Activated CD4-positive, alpha-beta T cell treated with anti-CD3 and anti-CD28 coated beads for 48 hours (primary cell): ENCODE results near the gene NUP98.
"Not testable (repeated sequence)": the region's sequence is repeated elsewhere in the genome, so short reads cannot be mapped to it uniquely, and the experiment has no call there.

Experiments used
- DNase-seq: peaks from one replicate; pipeline ENCODE4 v3.0.0-alpha.2; 2020

NUP98 gene

DNA sequence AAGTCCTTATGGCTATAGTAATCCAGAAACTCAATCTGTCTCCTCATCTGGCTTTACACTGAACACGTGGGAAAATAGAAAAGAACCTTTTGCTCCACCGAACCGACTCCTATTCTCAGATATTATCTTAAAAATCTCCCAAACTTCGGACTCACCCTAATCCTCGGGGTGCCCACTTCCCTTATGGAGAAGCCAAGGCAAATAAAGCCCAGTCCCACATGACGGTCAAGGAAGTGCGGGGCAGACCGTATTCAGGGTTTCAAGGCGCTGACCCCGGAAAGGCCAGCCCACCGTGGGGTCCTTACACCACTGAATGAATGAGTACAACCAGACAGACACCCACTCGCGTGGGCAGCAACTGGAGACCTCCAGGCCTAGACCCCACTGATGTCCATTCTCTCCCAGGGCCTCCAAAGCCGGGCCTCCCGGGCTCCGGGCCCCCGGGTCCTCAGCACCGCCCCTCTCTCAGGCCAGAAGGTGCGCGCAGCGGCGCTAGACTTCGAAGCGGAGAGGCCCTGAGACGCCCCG is 489 bp downstream of the NUP98 start:
- no peak for DNase-seq

- DNase-seq: no peak
Measured at GRCh38 chr11:3796346-3796745, 1.0 kb downstream of the NUP98 start.

DNA sequence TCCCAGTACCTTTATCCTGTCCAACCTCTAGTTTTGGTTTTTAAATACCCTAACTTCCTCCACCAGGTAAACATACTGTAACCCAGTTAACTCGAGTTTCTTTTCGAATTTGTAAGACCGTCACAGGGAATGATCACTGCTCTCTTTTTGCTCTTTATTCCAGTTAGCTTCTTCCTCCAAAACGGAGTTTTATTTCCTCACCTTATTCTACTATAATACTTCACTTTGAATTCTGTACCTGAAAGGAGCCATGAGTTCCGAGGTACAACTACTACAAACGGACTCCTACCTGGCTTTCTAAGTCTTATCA is 1.4 kb downstream of the NUP98 start:
- DNase-seq: no peak

DNA sequence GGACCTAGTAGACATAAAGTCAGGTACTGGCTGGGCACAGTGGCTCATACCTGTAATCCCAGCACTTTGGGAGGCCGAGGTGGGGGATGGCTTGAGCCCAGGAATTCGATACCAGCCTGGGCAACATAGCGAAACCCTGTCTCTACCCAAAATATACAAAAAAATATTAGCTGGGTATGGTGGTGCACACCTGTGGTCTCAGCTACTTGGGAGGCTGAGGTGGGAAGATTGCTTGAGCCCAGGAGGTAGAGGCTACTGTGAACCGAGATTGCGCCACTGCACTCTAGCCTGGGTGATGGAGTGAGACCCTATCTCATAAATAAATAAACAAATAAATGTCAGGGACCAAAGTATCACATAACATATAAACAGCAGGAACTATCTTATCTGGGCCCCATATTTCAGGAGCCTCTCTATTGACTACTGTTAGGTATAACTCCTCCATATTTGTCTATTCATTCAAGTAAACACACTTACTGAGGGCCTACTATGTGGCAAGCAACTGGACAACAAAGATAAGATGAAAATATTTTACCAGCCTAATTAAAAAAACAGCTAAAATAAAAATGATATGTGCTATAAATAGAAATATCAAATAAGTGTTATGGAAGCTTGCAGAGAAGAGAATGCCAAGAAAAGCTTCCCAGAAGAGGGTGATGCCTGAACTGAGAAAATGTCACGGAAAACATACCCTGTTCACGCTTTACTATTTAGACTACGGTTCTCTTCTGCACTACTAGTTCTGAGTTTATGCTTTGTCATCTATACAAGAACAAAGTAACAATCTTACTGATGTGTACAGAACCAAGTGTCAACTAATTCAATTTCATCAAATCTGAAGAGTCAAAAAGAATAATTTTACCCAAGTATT is 2.0 kb downstream of the NUP98 start:
- no peak for DNase-seq

DNA sequence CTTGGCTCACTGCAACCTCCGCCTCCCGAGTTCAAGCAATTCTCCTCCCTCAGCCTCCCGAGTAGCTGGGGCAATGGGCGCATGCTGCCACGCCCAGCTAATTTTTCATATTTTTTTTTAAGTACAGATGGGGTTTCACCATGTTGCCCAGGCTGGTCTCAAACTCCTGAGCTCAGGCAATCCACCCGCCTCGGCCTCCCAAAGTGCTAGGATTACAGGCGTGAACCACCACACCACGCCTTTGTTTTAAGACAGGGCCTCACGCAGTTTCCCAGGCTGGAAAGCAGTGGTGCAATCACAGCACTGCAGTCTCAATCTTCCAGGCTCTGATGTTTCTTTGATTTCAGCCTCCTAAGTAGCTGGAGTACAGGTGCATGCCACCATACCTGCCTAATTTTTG is 3.0 kb downstream of the NUP98 start:
- not testable (repeated sequence) for DNase-seq

DNA sequence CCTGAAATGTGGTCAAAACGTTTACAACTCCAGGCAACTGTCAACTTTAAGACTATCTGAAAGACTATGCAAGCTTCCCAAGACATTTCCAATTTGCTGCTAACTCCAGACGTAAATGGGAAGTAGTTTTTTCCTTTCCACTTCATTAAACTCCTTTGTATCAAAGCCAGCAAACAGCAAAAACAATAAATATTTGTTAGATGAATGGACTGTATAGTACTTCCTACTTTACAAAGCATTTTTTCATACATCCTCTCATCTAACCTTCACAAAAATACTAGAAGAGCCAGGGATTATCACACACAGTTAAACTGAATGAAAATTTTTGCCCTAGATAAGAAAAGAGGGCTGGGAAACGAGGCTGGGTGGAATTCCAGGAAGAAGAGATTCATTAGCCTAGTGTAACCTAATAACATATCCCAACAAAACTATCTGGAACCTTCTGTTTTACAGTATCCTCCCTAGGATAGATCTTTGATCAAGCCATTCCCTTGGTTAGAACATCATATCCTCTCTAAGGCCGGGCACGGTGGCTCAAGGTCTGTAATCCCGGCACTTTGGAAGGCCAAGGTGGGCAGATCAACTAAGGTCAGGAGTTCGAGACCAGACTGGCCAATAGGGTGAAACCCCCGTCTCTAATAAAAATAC is 10.4 kb downstream of the NUP98 start:
- DNase-seq: no peak

DNA sequence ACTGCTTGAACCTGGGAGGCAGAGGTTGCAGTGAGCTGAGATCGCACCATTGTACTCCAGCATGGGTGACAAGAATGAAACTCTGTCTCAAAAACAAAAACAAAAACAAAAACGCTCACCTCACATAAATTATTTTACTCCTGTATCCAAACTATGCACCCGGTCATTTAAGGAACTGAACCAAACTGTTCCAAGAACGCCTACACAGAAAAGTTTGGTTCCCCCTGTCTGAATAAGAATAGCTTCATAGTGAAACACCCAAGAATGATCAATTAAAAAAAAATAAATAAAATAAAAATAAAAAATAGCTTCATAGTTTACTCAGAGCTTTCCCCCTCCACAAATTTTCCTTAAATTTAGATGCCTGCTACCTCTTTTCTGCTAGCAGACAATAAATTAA is 13.7 kb downstream of the NUP98 start:
- DNase-seq: no peak

GRCh38 chr11:3782963-3783362 is 14.4 kb downstream of the NUP98 start:
- DNase-seq: no peak

DNA sequence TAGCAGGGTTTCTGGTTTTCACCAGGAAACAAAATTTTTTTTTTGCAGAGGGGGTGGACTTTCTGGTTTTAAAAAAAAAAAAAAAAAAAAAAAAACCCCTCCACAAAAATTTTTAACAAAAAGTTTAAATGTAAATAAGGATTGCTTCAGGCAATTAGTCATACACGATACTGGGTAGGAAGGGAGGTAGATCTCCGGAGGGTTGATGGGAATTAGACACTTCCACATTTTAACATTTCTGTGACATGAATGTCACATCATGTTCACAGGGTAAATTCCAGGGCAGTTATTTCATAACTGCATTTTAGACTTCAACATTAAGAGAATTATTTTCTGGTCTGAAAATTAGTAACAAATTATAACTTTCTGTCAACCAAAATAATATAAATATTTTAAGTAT is 15.9 kb downstream of the NUP98 start:
- DNase-seq: no peak

DNA sequence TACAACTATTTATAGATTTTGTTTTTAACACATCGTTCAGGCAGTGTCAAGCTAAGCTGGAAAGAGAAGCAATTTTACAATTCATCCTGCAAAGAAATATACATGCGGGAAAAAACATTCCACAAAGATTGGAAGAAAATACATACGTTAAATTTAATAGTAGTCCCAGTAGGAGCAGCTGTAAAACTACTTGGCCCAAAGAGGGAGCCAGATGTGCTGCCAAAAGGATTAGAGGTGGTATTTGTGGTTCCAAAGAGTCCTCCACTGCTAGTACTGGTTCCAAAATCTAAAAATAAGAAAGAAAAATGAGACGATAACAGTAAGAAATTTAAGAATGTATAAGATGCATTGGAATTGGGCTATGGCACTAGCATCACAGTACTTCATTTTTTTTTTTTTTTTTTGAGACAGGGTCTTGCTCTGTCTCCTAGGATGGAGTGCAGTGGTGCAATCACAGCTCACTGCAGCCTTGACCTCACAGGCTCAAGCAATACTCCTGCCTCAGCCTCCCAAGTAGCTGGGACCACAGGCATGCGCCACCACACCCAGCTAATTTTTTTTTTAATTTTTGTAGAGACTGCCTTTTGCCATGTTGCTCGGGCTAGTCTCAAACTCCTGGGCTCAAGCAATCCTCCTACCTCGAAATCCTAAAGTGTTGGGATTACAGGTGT is 21.5 kb downstream of the NUP98 start:
- no peak for DNase-seq

DNA sequence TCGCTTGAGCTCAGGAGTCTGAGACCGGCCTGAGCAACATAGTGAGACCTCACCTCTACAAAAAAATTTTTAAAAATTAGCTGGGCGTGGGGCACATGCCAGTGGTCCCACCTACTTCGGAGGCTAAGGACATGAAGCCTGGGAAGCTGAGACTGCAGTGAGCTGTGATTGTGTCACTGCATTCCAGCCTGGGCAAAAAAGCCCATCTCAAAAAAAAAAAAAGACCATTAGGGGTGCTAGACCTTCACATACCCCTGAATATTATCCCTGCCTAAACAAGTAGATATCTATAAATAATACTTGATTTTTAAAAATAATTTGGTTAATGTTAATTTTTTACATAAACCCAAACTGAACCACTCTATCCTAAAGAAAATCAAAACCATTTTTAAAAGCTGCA is 24.2 kb downstream of the NUP98 start:
- no peak for DNase-seq

- DNase-seq: no peak
Measured at GRCh38 chr11:3767536-3767935, 29.8 kb downstream of the NUP98 start.

GRCh38 chr11:3766836-3767235 is 30.5 kb downstream of the NUP98 start:
- not testable (repeated sequence) for DNase-seq

GRCh38 chr11:3764266-3764665 is 33.1 kb downstream of the NUP98 start:
- DNase-seq: no peak

- no peak for DNase-seq
Measured at GRCh38 chr11:3755151-3755550, 42.2 kb downstream of the NUP98 start.

DNA sequence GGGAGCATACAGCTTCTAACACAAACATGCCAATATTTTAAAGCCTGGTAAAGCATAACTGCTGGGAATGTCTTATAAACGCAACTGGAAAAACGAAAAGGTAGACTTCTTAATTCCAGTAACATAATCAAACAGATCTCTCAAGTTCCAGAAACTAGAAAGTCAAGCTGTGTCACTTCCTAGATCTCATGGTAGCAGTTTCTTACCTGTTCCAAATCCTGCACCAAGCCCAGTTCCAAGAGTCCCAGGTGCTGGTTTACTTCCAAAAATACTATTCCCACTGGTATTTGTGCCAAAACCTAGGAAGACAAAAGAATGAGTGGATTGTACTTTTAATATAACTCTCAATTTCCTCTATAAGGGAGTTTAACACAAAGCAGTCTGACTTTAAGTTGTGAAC is 44.2 kb downstream of the NUP98 start:
- no peak for DNase-seq

DNA sequence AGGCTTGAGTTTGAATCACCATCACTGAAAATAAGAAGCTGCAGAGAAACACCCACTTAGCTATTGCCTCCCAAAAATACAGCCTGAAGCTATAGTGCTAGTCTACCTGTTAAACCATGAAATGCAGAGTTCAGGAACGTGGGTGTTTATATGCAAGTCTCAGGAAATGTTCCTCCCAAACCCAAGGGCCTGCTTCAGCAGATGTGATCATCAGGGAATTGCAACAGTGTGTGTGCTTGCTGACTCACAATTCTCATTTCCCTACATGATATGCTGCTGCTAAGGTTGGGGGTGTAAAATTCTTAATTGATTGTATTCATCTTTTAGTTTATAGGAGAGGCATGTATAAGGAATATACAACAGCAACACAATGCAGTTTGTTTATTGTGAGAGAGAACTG is 49.6 kb downstream of the NUP98 start:
- DNase-seq: no peak

GRCh38 chr11:3745161-3745560 is 52.2 kb downstream of the NUP98 start:
- DNase-seq: no peak

DNA sequence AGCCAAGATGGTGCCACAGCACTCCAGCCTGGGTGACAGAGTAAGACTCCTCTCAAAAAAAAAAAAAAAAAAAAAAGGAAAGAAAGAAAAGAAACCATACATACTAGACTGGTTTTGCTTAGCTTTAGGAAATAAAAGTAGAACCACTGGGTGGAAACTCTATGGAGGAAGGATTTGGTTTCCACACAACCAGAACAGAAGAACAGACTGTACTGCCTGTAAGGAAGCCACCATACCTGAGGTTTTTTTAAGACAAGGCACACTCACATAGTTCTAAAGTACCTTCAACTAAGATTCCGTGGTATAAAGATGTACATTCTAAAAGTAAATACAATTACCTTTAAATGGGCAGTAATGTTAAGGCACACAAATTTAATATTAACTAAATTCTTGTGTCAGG is 58.6 kb downstream of the NUP98 start:
- DNase-seq: no peak

DNA sequence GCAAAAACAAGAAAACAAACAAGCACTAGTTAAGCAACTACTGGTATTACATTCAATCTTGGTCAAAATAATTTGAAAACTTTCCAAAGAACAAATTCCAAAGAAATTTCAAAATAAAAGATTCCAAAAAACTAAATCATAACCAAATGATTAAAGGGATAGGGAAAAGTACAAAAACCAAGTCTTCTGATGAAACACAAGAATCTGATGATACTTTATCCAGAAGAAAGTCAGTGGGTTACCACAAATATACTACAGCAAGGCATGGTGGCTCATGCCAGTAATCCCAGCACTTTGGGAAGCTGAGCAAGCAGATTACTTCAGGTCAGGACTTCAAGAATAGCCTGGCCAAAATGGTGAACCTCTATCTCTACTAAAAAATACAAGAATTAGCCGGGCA is 59.1 kb downstream of the NUP98 start:
- no peak for DNase-seq

- DNase-seq: no peak
Measured at GRCh38 chr11:3737386-3737933, 59.9 kb downstream of the NUP98 start.

DNA sequence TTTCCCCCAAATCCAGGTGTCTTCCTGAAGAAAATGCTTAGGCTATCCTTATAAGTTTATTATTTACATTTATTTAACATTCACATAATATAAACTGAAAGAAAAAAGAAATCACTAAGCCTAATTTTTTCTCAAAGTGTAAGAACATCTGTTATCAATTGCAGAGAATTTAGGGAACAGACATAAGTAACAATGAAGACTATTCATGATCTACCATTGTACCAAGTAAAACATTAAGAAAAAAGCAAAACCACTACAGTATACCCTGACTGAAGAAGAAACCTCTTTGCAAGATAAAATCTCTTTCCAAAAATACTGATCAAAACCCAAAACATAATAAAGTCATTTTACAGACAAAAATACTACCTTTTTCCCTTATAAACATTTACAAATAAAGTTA is 60.5 kb downstream of the NUP98 start:
- DNase-seq: no peak

DNA sequence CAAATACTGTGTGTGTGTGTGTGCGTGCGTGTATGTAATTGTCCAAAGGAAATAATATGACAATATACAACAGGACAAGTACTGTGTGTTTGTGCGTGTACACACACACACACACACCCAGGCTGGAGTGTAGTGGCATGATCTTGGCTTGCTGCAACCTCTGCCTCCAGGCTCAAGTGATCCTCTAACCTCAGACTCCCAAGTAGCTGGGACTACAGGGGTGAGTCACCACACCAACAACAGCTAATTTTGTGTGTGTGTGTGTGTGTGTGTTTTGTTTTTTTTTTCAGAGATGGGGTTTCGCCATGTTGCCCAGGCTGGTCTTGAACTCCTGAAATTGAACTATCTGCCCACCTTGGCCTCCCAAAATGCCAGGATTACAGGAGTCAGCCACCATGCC is 61.5 kb downstream of the NUP98 start:
- no peak for DNase-seq
